Measurements from ENCODE around the gene TFCP2.

GRCh38 chr12:51171884-51172514, 936 bp downstream of the TFCP2 start:
- TF ChIP-seq CTCF (IDR thresholded peaks at IDR 0.05), result no peak
- no peak for TF ChIP-seq POLR2A (IDR thresholded peaks at IDR 0.05)
- no peak for TF ChIP-seq EP300 (IDR thresholded peaks at IDR 0.05)
